Left renal pelvis (tissue), 4 donors: ENCODE results near the gene SYNRG. TPM values are rescaled to one million over a fixed set of nuclear protein-coding genes. Genes with fewer than 3 reads are reported as not detected.

ENCODE experiments used
- DNase-seq, 4 donors: peaks; one replicate each; pipeline ENCODE4 v3.0.0-alpha.2; 2013; ENCODE audit warnings: low read depth in 4 of 4, low spot score in 3 of 4
- polyA plus RNA-seq, 4 donors: library from polyadenylated mRNA; unstranded; fragments of 120-200 nt; gene quantifications; one replicate each; pipeline ENCODE4 v1.2.1, GENCODE V29; 2013; ENCODE audit not compliant: insufficient read length in 4 of 4

Gene SYNRG
- polyA plus RNA-seq, 4 donors: 32.6 to 47.8 (median 43.6) TPM

GRCh38 chr17:37483311-37484039, 125.7 kb downstream of the SYNRG start:
- no peak for DNase-seq

- no peak for DNase-seq
Observed at GRCh38 chr17:37481001-37481665, 128.1 kb downstream of the SYNRG start.

GRCh38 chr17:37480427-37480826, 128.8 kb downstream of the SYNRG start:
- DNase-seq: no peak

- no peak for DNase-seq
Observed at GRCh38 chr17:37479025-37479424, 130.2 kb downstream of the SYNRG start.

- no peak for DNase-seq
Observed at GRCh38 chr17:37478187-37478586, 131.0 kb downstream of the SYNRG start.

GRCh38 chr17:37476431-37477120, 132.6 kb downstream of the SYNRG start:
- DNase-seq: no peak

- DNase-seq: no peak
Observed at GRCh38 chr17:37475731-37476420, 133.3 kb downstream of the SYNRG start.

- no peak for DNase-seq
Observed at GRCh38 chr17:37470181-37470580, 139.0 kb downstream of the SYNRG start.

- no peak for DNase-seq
Observed at GRCh38 chr17:37466471-37466870, 142.7 kb downstream of the SYNRG start.

- DNase-seq: no peak
Observed at GRCh38 chr17:37465069-37465616, 144.1 kb downstream of the SYNRG start.

Other genes starting within 250 kb of the SYNRG start
- gene C17orf78, start 233.4 kb downstream of the SYNRG start, polyA plus RNA-seq: under 1 TPM in 2 of 4 donors, not detected in 2; 0.12 to 0.40 TPM
- gene ACACA, start 202.6 kb downstream of the SYNRG start, polyA plus RNA-seq: 10 to 100 TPM; 37.4 to 46.2 (median 42.6) TPM
- 10 to 100 TPM; 16.6 to 28.8 (median 21.6) TPM for gene TADA2A, start 202.5 kb downstream of the SYNRG start, polyA plus RNA-seq
- gene DUSP14, start 119.5 kb downstream of the SYNRG start, polyA plus RNA-seq: 10 to 100 TPM; 13.1 to 17.1 (median 13.4) TPM
- 10 to 100 TPM; 31.0 to 44.8 (median 42.6) TPM for gene DDX52, start 34.0 kb upstream of the SYNRG start, polyA plus RNA-seq
- gene HNF1B, start 135.6 kb upstream of the SYNRG start, polyA plus RNA-seq: 100 to 1,000 TPM in 3 of 4 donors, 1 to 10 TPM in 1; 1.5 to 122 (median 114) TPM